Fibroblast of lung (primary cell): ENCODE measurements around the gene POLR1D. TPM values are rescaled to one million over a fixed set of nuclear protein-coding genes. Genes with fewer than 3 reads are reported as not detected.

Source experiments
- DNase-seq, 2 donors: peaks; one replicate each; pipeline versions ENCODE4 v3.0.0 to v3.0.0-alpha.2; 2010; ENCODE audit warnings: low read depth in 2 of 2
- H2AFZ ChIP-seq: 2 replicates; pipeline ENCODE4 v1.5.1; 2012; ENCODE audit warnings: low read length, control low read depth, inconsistent platforms
- H3K27ac ChIP-seq: 2 replicates; pipeline ENCODE4 v1.5.1; 2011; ENCODE audit warnings: low read length, control low read depth; ENCODE audit not compliant: insufficient read depth
- H3K27me3 ChIP-seq: 2 replicates; pipeline ENCODE4 v1.5.1; 2011; ENCODE audit warnings: mild to moderate bottlenecking, low read length; ENCODE audit not compliant: control insufficient read depth, insufficient read depth
- H3K36me3 ChIP-seq: 2 replicates; pipeline ENCODE4 v1.5.1; 2011; ENCODE audit warnings: low read length; ENCODE audit not compliant: control insufficient read depth, insufficient read depth
- H3K4me1 ChIP-seq: 2 replicates; pipeline ENCODE4 v1.5.1; 2011; ENCODE audit warnings: low read length; ENCODE audit not compliant: control insufficient read depth, insufficient read depth; ENCODE audit errors: extremely low read depth
- H3K4me2 ChIP-seq: 2 replicates; pipeline ENCODE4 v1.5.1; 2011; ENCODE audit warnings: low read length, control low read depth; ENCODE audit not compliant: insufficient read depth; ENCODE audit errors: extremely low read depth
- H3K4me3 ChIP-seq, 4 experiments: fragments of 200-600 bp in 1 of 4; sonication (generic) in 1 of 4; replicated peaks in 1 of 4; 2 replicates each; pipeline ENCODE4 v1.5.1; 2011 to 2016; ENCODE audit warnings: low read length in 4 of 4, low read depth in 3 of 4, mild to moderate bottlenecking in 3 of 4, control low read depth in 2 of 4, inconsistent platforms in 1 of 4, mixed read lengths in 1 of 4; ENCODE audit not compliant: insufficient read depth in 1 of 4; ENCODE audit errors: control extremely low read depth in 1 of 4
- H3K79me2 ChIP-seq: 2 replicates; pipeline ENCODE4 v1.5.1; 2012; ENCODE audit warnings: mild to moderate bottlenecking, low read length, inconsistent platforms; ENCODE audit not compliant: control insufficient read depth, insufficient read depth
- H3K9ac ChIP-seq: 2 replicates; pipeline ENCODE4 v1.5.1; 2011; ENCODE audit warnings: mild to moderate bottlenecking, low read length, control low read depth; ENCODE audit not compliant: insufficient read depth
- H3K9me3 ChIP-seq: 2 replicates; pipeline ENCODE4 v1.5.1; 2012; ENCODE audit warnings: low read depth, low read length; ENCODE audit not compliant: control insufficient read depth, insufficient read depth
- H4K20me1 ChIP-seq: 2 replicates; pipeline ENCODE4 v1.5.1; 2011; ENCODE audit warnings: low read length; ENCODE audit not compliant: control insufficient read depth, insufficient read depth; ENCODE audit errors: extremely low read depth
- EZH2 ChIP-seq: IDR thresholded peaks from 2 replicates; pipeline ENCODE4 v1.5.1; 2012; ENCODE audit warnings: low read length, control low read depth, mild to moderate bottlenecking; ENCODE audit errors: missing control alignments
- polyA plus RNA-seq, 2 donors: library from polyadenylated mRNA; depleted of rRNA in 1 of 2; stranded (reverse) in 1 of 2; unstranded in 1 of 2; fragments of >200 nt; gene quantifications; 2 replicates each; pipeline ENCODE4 v1.2.1, GENCODE V29; 2011 to 2012; ENCODE audit warnings: missing spikeins in 1 of 2
- total RNA-seq: library from RNA; depleted of rRNA; stranded (reverse); fragments of >200 nt; gene quantifications from 2 replicates; pipeline ENCODE4 v1.2.1, GENCODE V29; 2014
- TF ChIP-seq, protein P1 (sequence below), 2 donors: IDR thresholded peaks in 1 of 2; conservative IDR thresholded peaks in 1 of 2; 1 replicate in 1 of 2; 2 replicates in 1 of 2; pipeline ENCODE4 v1.5.1; 2011 to 2012; ENCODE audit warnings: low read length in 2 of 2, control low read depth in 1 of 2, inconsistent platforms in 1 of 2, low read depth in 1 of 2, mild to moderate bottlenecking in 1 of 2

The POLR1D gene
- total and polyA plus RNA-seq, 2 donors (not counting 1 experiment from before 2014, with no cell fraction given), result 84.6 to 96.0 TPM

DNA sequence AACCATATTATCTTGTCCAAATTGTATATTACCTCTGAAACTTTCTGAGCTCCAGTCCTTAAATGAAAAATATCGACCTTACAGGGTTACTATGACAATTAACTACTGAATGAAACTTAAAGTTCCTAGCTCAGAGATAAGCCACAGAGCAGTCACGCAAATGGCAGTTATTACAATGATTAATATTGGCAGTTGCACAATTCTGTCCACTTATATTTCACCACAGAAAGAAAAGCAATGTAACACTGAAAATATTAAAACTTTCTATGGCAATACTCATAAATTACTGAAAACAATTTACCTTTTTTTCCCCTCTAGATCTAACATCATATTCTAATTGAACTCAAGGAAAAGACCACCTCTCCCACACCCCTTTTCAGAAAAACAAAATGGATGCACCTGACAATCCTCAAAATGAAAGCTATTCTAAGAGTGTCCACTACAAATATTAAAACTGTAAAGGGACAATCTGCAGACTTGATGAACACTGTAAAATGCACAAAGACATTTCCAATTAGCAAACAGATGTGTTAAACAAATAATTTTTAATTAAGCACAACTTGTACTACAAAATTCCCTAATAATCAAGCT, 16.0 kb upstream of the POLR1D start:
- no peak overlapping the region for H3K9ac ChIP-seq
- H4K20me1 ChIP-seq, result no peaks in the 10 kb centered on the region
- no peaks in the 10 kb centered on the region for H3K4me1 ChIP-seq
- TF ChIP-seq EZH2, result no peak
- TF ChIP-seq, protein P1, sequence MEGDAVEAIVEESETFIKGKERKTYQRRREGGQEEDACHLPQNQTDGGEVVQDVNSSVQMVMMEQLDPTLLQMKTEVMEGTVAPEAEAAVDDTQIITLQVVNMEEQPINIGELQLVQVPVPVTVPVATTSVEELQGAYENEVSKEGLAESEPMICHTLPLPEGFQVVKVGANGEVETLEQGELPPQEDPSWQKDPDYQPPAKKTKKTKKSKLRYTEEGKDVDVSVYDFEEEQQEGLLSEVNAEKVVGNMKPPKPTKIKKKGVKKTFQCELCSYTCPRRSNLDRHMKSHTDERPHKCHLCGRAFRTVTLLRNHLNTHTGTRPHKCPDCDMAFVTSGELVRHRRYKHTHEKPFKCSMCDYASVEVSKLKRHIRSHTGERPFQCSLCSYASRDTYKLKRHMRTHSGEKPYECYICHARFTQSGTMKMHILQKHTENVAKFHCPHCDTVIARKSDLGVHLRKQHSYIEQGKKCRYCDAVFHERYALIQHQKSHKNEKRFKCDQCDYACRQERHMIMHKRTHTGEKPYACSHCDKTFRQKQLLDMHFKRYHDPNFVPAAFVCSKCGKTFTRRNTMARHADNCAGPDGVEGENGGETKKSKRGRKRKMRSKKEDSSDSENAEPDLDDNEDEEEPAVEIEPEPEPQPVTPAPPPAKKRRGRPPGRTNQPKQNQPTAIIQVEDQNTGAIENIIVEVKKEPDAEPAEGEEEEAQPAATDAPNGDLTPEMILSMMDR (conservative IDR thresholded peaks at IDR 0.05 in 1 of 2, IDR thresholded peaks at IDR 0.05 in 1 of 2; ENCODE audit: low read depth in 1 of 2, low read length in 2 of 2), result no peak
- DNase-seq, result peak; percentile 32 to 56
- no peak overlapping the region for H3K4me3 ChIP-seq
- no peak overlapping the region for H3K4me2 ChIP-seq
- H3K9me3 ChIP-seq, result no peaks in the 10 kb centered on the region
- peaks cover 3% of the 10 kb centered on the region for H3K79me2 ChIP-seq
- no peaks in the 10 kb centered on the region for H3K36me3 ChIP-seq
- no peaks in the 10 kb centered on the region for H3K27me3 ChIP-seq
- no peak overlapping the region for H3K27ac ChIP-seq
- no peak overlapping the region for H2AFZ ChIP-seq

DNA sequence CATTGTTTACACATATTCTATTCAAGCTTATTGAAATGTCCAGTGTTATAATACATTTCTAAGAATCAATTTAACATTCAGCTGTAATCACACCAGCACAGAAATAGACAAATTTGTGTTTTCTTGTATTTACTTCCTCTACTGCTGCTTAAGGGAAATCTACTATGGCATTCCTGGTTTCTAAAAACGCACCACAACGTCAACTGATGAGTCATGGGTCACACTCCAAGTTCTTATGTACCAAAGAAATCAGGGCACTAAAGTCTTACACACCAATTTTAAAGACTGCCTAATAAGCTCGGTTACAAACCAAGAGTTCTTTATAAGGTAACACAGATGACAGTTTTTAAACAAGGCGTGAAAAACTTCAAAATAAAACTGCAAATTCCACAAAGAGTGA, 14.6 kb upstream of the POLR1D start:
- Histone ChIP-seq H3K36me3 (no peaks in the 10 kb centered on the region), H3K9ac (no peak overlapping the region), H3K4me3 (no peak overlapping the region), H4K20me1 (no peaks in the 10 kb centered on the region), H3K27me3 (no peaks in the 10 kb centered on the region), H3K79me2 (peaks cover 3% of the 10 kb centered on the region), H3K27ac (no peak overlapping the region), H3K4me2 (no peak overlapping the region), H3K9me3 (no peaks in the 10 kb centered on the region), H2AFZ (no peak overlapping the region), H3K4me1 (no peaks in the 10 kb centered on the region)
- peak; percentile 85 to 90 for DNase-seq
- TF ChIP-seq, protein P1 (conservative IDR thresholded peaks at IDR 0.05 in 1 of 2, IDR thresholded peaks at IDR 0.05 in 1 of 2; ENCODE audit: low read depth in 1 of 2, low read length in 2 of 2), result no peak
- no peak for TF ChIP-seq EZH2

- Histone ChIP-seq H3K27me3 (no peaks in the 10 kb centered on the region), H3K79me2 (peaks cover 13% of the 10 kb centered on the region), H3K9me3 (no peaks in the 10 kb centered on the region), H3K4me1 (no peaks in the 10 kb centered on the region), H3K27ac (no peak overlapping the region), H3K36me3 (no peaks in the 10 kb centered on the region), H2AFZ (no peak overlapping the region), H4K20me1 (no peaks in the 10 kb centered on the region), H3K4me2 (no peak overlapping the region), H3K9ac (no peak overlapping the region), H3K4me3 (no peak overlapping the region)
- TF ChIP-seq EZH2, result no peak
- TF ChIP-seq, protein P1 (conservative IDR thresholded peaks at IDR 0.05 in 1 of 2, IDR thresholded peaks at IDR 0.05 in 1 of 2; ENCODE audit: low read depth in 1 of 2, low read length in 2 of 2), result no peak
- DNase-seq, result no peak
These were observed 8.1 kb upstream of the POLR1D start for GRCh38 chr13:27613628-27614027.
